ENCODE data around the gene E2F2. TPM values are rescaled to one million over a fixed set of nuclear protein-coding genes. Genes with fewer than 3 reads are reported as not detected.

Gene E2F2
- total RNA-seq, 4 donors from 2014 or later, result 0.10 to 0.27 (median 0.17) TPM; not detected in 1

DNA sequence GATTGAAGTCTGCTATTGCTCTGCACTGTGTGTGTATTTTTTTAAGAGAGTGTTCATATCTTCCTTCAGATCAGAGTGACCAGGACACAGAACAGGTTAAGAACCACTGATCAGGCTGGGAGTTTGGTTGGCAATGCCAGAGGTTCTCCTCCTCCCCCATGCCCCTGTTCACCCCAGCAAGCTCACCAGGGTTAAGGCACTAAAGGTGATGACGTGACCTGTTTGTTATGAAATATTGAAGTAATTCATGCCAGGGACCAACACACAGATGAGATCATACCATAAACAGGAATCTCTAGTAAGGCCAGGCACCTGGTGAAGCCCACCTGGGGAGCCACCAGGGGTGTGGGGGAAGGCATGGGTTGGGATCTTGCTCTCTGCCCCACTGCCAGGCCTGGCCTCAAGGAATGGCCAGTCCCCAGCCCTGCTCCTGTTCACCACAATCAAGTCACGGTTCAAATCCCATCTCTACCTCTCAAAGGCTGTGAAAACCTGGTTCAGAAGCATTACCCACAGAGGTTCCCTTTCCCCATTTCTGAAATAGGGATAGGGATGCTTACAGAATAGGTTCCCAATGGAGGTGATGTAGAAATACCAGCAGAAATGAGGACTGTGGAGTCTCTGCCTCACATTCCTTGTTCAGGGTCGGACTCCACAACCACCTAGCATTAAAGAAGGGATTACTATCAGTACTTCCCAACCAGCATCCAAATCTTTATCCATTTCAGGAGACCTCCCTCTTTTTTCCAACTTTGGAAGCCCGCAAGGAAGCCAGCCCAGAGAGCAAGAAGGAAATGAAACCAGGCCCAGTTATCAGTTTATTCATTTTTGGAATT is 25.8 kb upstream of the E2F2 start:
- Histone ChIP-seq H3K4me1 (peaks cover 50 to 57% of the 10 kb centered on the region in 2 donors), H3K9me3 (no peaks in the 10 kb centered on the region), H3K27me3 (no peaks in the 10 kb centered on the region), H3K27ac (peak overlapping the region; percentile 96 to 99 (median 98)), H3K4me3 (replicated peaks in 1 of 3) (peak overlapping the region; percentile 69 to 87 (median 73)), H3K36me3 (peaks cover 12 to 23% of the 10 kb centered on the region in 2 donors)
- DNase-seq, result peak in 1 of 2 donors; percentile 49
- 45 to 77% methylated on average over 3 to 4 of the region's 4 CpGs for WGBS, 2 donors
- intact Hi-C loops (cut with DNase I), result no loop called here
- TF ChIP-seq, protein P1, sequence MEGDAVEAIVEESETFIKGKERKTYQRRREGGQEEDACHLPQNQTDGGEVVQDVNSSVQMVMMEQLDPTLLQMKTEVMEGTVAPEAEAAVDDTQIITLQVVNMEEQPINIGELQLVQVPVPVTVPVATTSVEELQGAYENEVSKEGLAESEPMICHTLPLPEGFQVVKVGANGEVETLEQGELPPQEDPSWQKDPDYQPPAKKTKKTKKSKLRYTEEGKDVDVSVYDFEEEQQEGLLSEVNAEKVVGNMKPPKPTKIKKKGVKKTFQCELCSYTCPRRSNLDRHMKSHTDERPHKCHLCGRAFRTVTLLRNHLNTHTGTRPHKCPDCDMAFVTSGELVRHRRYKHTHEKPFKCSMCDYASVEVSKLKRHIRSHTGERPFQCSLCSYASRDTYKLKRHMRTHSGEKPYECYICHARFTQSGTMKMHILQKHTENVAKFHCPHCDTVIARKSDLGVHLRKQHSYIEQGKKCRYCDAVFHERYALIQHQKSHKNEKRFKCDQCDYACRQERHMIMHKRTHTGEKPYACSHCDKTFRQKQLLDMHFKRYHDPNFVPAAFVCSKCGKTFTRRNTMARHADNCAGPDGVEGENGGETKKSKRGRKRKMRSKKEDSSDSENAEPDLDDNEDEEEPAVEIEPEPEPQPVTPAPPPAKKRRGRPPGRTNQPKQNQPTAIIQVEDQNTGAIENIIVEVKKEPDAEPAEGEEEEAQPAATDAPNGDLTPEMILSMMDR (IDR thresholded peaks at IDR 0.05), result no peak
- no peak for TF ChIP-seq POLR2A (IDR thresholded peaks at IDR 0.05)

DNA sequence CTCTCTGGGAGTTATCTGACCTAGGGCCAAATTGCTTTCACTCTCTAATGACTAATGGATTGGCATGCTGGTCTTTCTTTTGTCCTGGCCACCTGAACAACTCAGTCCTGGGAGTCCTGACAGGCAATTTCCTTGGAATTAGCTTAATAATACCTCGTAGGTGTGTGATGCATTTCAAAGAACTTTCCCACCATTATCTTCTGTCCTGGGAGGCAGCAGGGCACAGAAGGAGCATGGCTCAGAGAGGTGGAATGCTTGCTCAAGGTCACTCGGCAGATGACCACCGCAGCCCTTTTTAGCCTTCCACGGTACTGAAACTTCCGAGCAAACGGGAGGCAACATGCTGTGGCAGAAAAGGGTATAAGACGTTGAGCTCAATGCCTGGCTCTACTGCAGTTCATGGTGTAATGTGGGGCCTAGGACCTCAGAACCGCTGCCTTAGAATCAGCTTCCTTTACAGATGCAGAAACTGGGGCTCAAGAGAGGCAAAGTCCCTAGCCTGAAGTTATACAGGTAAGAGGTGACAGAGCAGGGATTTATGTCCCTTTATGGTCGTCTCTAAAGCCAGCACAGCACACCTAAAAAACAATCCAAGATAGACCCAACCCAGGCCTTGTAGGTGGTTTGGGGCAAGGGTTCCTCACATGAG is 25.1 kb upstream of the E2F2 start:
- Histone ChIP-seq H3K4me3 (replicated peaks in 1 of 3) (peak overlapping the region in 2 of 3 donors; percentile 69 to 73), H3K27ac (peak overlapping the region; percentile 96 to 99 (median 98)), H3K4me1 (peaks cover 45 to 51% of the 10 kb centered on the region in 2 donors), H3K9me3 (no peaks in the 10 kb centered on the region), H3K27me3 (no peaks in the 10 kb centered on the region), H3K36me3 (peaks cover 12 to 23% of the 10 kb centered on the region in 2 donors)
- peak in 1 of 2 donors; percentile 43 for DNase-seq
- 49 to 60% methylated on average over 8 to 9 of the region's 9 CpGs for WGBS, 2 donors
- intact Hi-C loops (cut with DNase I), result no loop called here
- TF ChIP-seq POLR2A (IDR thresholded peaks at IDR 0.05), result no peak
- TF ChIP-seq, protein P1 (IDR thresholded peaks at IDR 0.05), result no peak

DNA sequence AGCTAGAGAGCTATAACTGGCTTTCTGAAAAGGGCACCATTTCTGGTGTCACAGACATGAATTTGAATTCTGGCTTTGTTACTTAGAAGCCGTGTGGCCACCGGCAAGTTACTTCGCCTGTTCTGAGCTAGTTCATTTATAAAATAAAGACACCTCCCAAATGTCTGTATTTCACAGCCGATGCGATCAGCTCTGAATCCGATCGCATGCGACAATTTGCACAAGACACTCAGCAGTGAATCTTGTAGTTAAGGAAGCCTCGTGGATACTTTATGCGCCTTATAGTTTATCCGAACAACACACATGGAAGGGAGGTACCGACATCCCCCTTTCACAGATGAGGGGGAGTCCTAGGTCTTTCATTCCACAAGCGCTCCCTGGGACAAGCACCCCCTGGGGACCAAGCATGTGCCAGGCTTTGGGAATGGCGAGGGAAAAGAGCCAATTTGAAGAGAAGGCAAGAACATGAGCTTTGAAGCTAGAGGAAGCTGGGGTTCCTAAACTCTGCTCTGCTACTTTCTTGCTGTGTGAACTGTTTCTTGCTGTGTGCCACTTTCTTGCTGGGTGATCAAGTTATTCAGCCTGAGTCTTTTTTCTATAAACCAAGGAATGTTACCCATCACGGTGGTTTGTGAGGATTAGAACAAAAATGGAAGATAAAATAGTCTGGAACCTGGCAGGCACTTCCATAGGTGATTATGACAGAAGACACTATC is 24.4 kb upstream of the E2F2 start:
- WGBS, 2 donors, result 24 to 37% methylated on average over 15 of the region's 15 CpGs
- Histone ChIP-seq H3K36me3 (peaks cover 12 to 23% of the 10 kb centered on the region in 2 donors), H3K27ac (peak overlapping the region; percentile 96 to 99 (median 98)), H3K9me3 (no peaks in the 10 kb centered on the region), H3K4me1 (peaks cover 45 to 48% of the 10 kb centered on the region in 2 donors), H3K4me3 (replicated peaks in 1 of 3) (peak overlapping the region in 1 of 3 donors; percentile 41), H3K27me3 (no peaks in the 10 kb centered on the region)
- intact Hi-C loops (cut with DNase I), result no loop called here
- no peak for TF ChIP-seq POLR2A (IDR thresholded peaks at IDR 0.05)
- TF ChIP-seq, protein P1 (IDR thresholded peaks at IDR 0.05), result no peak
- DNase-seq, result peak in 1 of 2 donors; percentile 47

DNA sequence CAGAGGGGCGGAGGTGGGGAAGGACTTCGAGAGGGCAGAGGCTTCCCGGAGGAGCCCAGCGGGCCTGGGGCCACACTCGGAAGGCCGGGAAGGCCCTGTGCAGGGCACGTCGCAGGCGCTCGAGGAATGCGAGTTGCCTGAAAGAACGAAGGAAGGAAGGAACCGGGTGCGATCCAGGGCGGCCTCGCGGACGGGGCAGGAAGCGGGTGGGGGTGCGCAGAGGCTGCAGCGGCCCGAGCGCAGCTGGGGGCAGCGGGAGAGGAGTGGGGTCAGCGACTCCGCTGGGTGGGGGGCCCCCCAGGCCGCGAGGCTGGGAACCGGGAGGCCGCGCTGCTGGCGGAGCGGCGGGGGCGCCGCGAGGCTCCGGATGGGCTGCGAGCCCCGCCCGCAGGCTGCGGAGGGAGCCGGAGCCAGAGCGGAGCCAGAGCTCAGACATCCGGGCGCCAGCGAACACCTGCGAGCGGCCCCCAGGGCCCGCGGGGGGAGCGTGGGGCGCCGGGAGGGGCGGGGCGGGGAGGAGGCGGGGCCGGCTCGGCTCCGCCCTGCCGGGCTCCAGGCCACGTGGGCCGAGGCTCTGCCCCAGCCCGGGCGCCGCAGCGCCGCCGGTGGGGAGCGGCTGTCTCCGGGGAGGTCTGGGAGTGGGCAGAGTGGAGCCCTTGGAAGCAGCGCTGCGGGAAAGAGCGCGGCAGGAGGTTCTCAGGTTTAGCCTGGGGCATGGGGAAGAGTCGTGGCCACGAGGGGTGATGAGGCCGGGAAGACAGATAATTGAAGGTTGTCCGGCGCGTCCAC is 23.6 kb upstream of the E2F2 start:
- Histone ChIP-seq H3K36me3 (peaks cover 12 to 23% of the 10 kb centered on the region in 2 donors), H3K27ac (peak overlapping the region; percentile 99), H3K27me3 (no peaks in the 10 kb centered on the region), H3K9me3 (no peaks in the 10 kb centered on the region), H3K4me3 (replicated peaks in 1 of 3) (peak overlapping the region in 1 of 3 donors; percentile 41), H3K4me1 (peaks cover 41 to 47% of the 10 kb centered on the region in 2 donors)
- TF ChIP-seq, protein P1 (IDR thresholded peaks at IDR 0.05), result peak in 1 of 6 experiments; percentile 32
- TF ChIP-seq POLR2A (IDR thresholded peaks at IDR 0.05), result peak; percentile 91 to 98
- intact Hi-C loops (cut with DNase I), result no loop called here
- 1 to 2% methylated on average over 37 of the region's 81 CpGs for WGBS, 2 donors
- peak; percentile 92 for DNase-seq

All from thyroid gland (tissue), 4 donors.